Measurements from ENCODE around the gene SH2D2A.

GRCh38 chr1:156854634-156855033 is 38.0 kb upstream of the SH2D2A start:
- TF ChIP-seq POLR2A (IDR thresholded peaks at IDR 0.05; ENCODE audit: low read depth, low read length) (no peak), POLR2AphosphoS5 (IDR thresholded peaks at IDR 0.05; ENCODE audit: low read depth, low read length) (no peak), TAF1 (IDR thresholded peaks at IDR 0.05; ENCODE audit: borderline replicate concordance, low read depth, low read length) (no peak)
